Muscle of leg (tissue), 11 donors: Measurements from ENCODE around the gene SLC13A4. TPM values are rescaled to one million over a fixed set of nuclear protein-coding genes. Genes with fewer than 3 reads are reported as not detected.

Source experiments
- DNase-seq: peaks from one replicate; pipeline ENCODE4 v3.0.0; 2013
- H3K27ac ChIP-seq: one replicate; pipeline ENCODE4 v1.5.1; 2013; ENCODE audit warnings: mild to moderate bottlenecking, low read length, control low read depth
- H3K27me3 ChIP-seq: one replicate; pipeline ENCODE4 v1.6.1; 2013; ENCODE audit warnings: low read length; ENCODE audit not compliant: control insufficient read depth, insufficient read depth
- H3K36me3 ChIP-seq: one replicate; pipeline ENCODE4 v1.6.1; 2013; ENCODE audit warnings: low read length; ENCODE audit not compliant: control insufficient read depth, insufficient read depth
- H3K4me1 ChIP-seq: one replicate; pipeline ENCODE4 v1.6.1; 2013; ENCODE audit warnings: low read length; ENCODE audit not compliant: control insufficient read depth, insufficient read depth
- H3K4me3 ChIP-seq: one replicate; pipeline ENCODE4 v1.5.1; 2013; ENCODE audit warnings: low read length, control low read depth
- H3K9me3 ChIP-seq: replicated peaks from 2 replicates; pipeline ENCODE4 v1.6.1; 2013; ENCODE audit warnings: low read depth, low read length; ENCODE audit not compliant: control insufficient read depth
- WGBS: methylation state at CpG from one replicate; pipeline ENCODE4 v1.1.5; 2013; ENCODE audit warnings: missing lambda C conversion rate; ENCODE audit not compliant: insufficient coverage; 5-methylcytosine and 5-hydroxymethylcytosine counted together
- polyA plus RNA-seq, 8 donors: library from polyadenylated mRNA; unstranded; fragments of 120-200 nt; gene quantifications; one replicate each; pipeline versions ENCODE4 v1.2.1 to v1.2.3, GENCODE V29; 2013; ENCODE audit warnings: inconsistent platforms in 1 of 8, low replicate concordance in 1 of 8; ENCODE audit not compliant: insufficient read length in 8 of 8, insufficient read depth in 1 of 8
- total RNA-seq: library from RNA; stranded (reverse); fragments of 120-200 nt; gene quantifications from one replicate; pipeline ENCODE4 v1.2.4, GENCODE V29; 2013

The SLC13A4 gene
- total and polyA plus RNA-seq, 9 donors: 0.09 to 4.2 (median 1.9) TPM

- DNase-seq: no peak
- peaks cover 11% of the 10 kb centered on the region for H3K27me3 ChIP-seq
- peaks cover 6% of the 10 kb centered on the region for H3K4me1 ChIP-seq
- peaks cover 2% of the 10 kb centered on the region for H3K9me3 ChIP-seq
- no peak overlapping the region for H3K27ac ChIP-seq
- H3K36me3 ChIP-seq: no peaks in the 10 kb centered on the region
- WGBS: 80% methylated on average over 8 of the region's 8 CpGs
- H3K4me3 ChIP-seq: no peak overlapping the region
These were observed 25.8 kb upstream of the SLC13A4 start for GRCh38 chr7:135753616-135754413.

GRCh38 chr7:135748770-135749169 is 20.8 kb upstream of the SLC13A4 start, which contains the start of gene FAM180A:
Gene FAM180A (minus strand): TSS chr7:135748813. CDS start chr7:135748580, 233 bp downstream.
- H3K4me1 ChIP-seq: peaks cover 11% of the 10 kb centered on the region
- H3K9me3 ChIP-seq: no peaks in the 10 kb centered on the region
- no peaks in the 10 kb centered on the region for H3K36me3 ChIP-seq
- peak; percentile 91 for DNase-seq
- H3K27ac ChIP-seq: peak within 1 kb of the TSS; percentile 53
- H3K4me3 ChIP-seq: no peak within 1 kb of the TSS
- WGBS: 35% methylated on average over 10 of the region's 11 CpGs
- H3K27me3 ChIP-seq: peaks cover 3% of the 10 kb centered on the region

GRCh38 chr7:135747366-135747765 is 19.4 kb upstream of the SLC13A4 start:
- DNase-seq: no peak
- no peaks in the 10 kb centered on the region for H3K9me3 ChIP-seq
- H3K4me3 ChIP-seq: no peak overlapping the region
- peaks cover 3% of the 10 kb centered on the region for H3K27me3 ChIP-seq
- no peak overlapping the region for H3K27ac ChIP-seq
- H3K36me3 ChIP-seq: no peaks in the 10 kb centered on the region
- H3K4me1 ChIP-seq: peaks cover 11% of the 10 kb centered on the region
- 88% methylated on average over 5 of the region's 8 CpGs for WGBS

GRCh38 chr7:135745703-135746312 is 17.8 kb upstream of the SLC13A4 start:
- Histone ChIP-seq H3K4me3 (no peak overlapping the region), H3K4me1 (peaks cover 11% of the 10 kb centered on the region), H3K36me3 (no peaks in the 10 kb centered on the region), H3K27me3 (peaks cover 6% of the 10 kb centered on the region), H3K27ac (no peak overlapping the region), H3K9me3 (no peaks in the 10 kb centered on the region)
- WGBS: 63% methylated on average over 3 of the region's 9 CpGs
- peak; percentile 65 for DNase-seq

- Histone ChIP-seq H3K4me1 (peaks cover 11% of the 10 kb centered on the region), H3K27me3 (peaks cover 6% of the 10 kb centered on the region), H3K27ac (no peak overlapping the region), H3K4me3 (no peak overlapping the region), H3K9me3 (no peaks in the 10 kb centered on the region), H3K36me3 (no peaks in the 10 kb centered on the region)
- 79% methylated on average over 7 of the region's 8 CpGs for WGBS
- DNase-seq: no peak
These were observed 17.1 kb upstream of the SLC13A4 start for GRCh38 chr7:135744938-135745702.

- no peak overlapping the region for H3K4me3 ChIP-seq
These were observed 16.1 kb upstream of the SLC13A4 start for GRCh38 chr7:135743907-135744731.

GRCh38 chr7:135742371-135742770 is 14.4 kb upstream of the SLC13A4 start:
- 79% methylated on average over 4 of the region's 4 CpGs for WGBS
- no peaks in the 10 kb centered on the region for H3K36me3 ChIP-seq
- H3K9me3 ChIP-seq: no peaks in the 10 kb centered on the region
- H3K27me3 ChIP-seq: peaks cover 3% of the 10 kb centered on the region
- H3K27ac ChIP-seq: no peak overlapping the region
- DNase-seq: no peak
- H3K4me3 ChIP-seq: no peak overlapping the region
- H3K4me1 ChIP-seq: peaks cover 6% of the 10 kb centered on the region

More at GRCh38 chr7:135743907-135744731, 16.1 kb upstream of the SLC13A4 start:
- WGBS: 21% methylated on average over 5 of the region's 14 CpGs
- Histone ChIP-seq H3K27me3 (peaks cover 6% of the 10 kb centered on the region), H3K4me1 (peaks cover 11% of the 10 kb centered on the region), H3K36me3 (no peaks in the 10 kb centered on the region), H3K27ac (no peak overlapping the region), H3K9me3 (no peaks in the 10 kb centered on the region)
- DNase-seq: peak; percentile 85

- no peak overlapping the region for H3K27ac ChIP-seq
- no peak for DNase-seq
- H3K27me3 ChIP-seq: peaks cover 3% of the 10 kb centered on the region
- no peak overlapping the region for H3K4me3 ChIP-seq
- H3K4me1 ChIP-seq: peaks cover 6% of the 10 kb centered on the region
- H3K9me3 ChIP-seq: no peaks in the 10 kb centered on the region
- H3K36me3 ChIP-seq: no peaks in the 10 kb centered on the region
- WGBS: no CpG with 5 or more reads among the region's 2 CpGs
These were observed 13.9 kb upstream of the SLC13A4 start for GRCh38 chr7:135741905-135742304.

GRCh38 chr7:135740889-135741288 is 12.9 kb upstream of the SLC13A4 start:
- Histone ChIP-seq H3K4me1 (peaks cover 6% of the 10 kb centered on the region), H3K27ac (no peak overlapping the region), H3K27me3 (peaks cover 3% of the 10 kb centered on the region), H3K4me3 (no peak overlapping the region), H3K36me3 (no peaks in the 10 kb centered on the region), H3K9me3 (no peaks in the 10 kb centered on the region)
- 64% methylated on average over 3 of the region's 3 CpGs for WGBS
- no peak for DNase-seq
